HEK293 (cell line): ENCODE results near the gene CPA5.

Experiments used
- CTCF ChIA-PET: fragments of 350-600 bp; formaldehyde crosslinking; extraction: SDS; loops from one replicate; lab custom pipeline; 2021; ENCODE audit warnings: antibody characterized with exemption; lab: Yijun Ruan, JAX
- POLR2A ChIA-PET: fragments of 300-600 bp; formaldehyde crosslinking; extraction: SDS; loops from one replicate; lab custom pipeline; 2020; ENCODE audit warnings: antibody characterized with exemption, inconsistent platforms; lab: Yijun Ruan, JAX
- H3K27ac ChIP-seq: fragments of 200-500 bp; sonication (Bioruptor generic); 2 replicates; pipeline ENCODE4 v1.5.1; 2014; ENCODE audit warnings: low read depth, low read length, control low read depth, inconsistent platforms; ENCODE audit errors: extremely low read depth
- H3K36me3 ChIP-seq, 2 experiments: fragments of 200-500 bp in 1 of 2; sonication (Bioruptor generic) in 1 of 2; 1 replicate in 1 of 2; 2 replicates in 1 of 2; pipeline ENCODE4 v1.5.1; 2014 to 2017; ENCODE audit warnings: inconsistent platforms in 2 of 2, low read length in 2 of 2; ENCODE audit not compliant: control insufficient read depth in 2 of 2, insufficient read depth in 1 of 2
- H3K4me1 ChIP-seq: fragments of 200-500 bp; sonication (Bioruptor generic); 2 replicates; pipeline ENCODE4 v1.5.1; 2014; ENCODE audit warnings: mild to moderate bottlenecking, low read length, inconsistent platforms; ENCODE audit not compliant: control insufficient read depth, insufficient read depth
- H3K4me3 ChIP-seq: 2 replicates; pipeline ENCODE4 v1.5.1; 2011; ENCODE audit warnings: low read depth, mild to moderate bottlenecking, control low read depth, low read length, moderate library complexity
- H3K9me3 ChIP-seq: fragments of 200-500 bp; sonication (Bioruptor generic); 2 replicates; pipeline ENCODE4 v1.5.1; 2014; ENCODE audit warnings: low read depth, low read length, inconsistent platforms; ENCODE audit not compliant: control insufficient read depth, insufficient read depth
- HOXA7 ChIP-seq: sonication (generic); formaldehyde crosslinking; IDR thresholded peaks from 2 replicates; pipeline ENCODE4 v1.8.1; 2022; ENCODE audit warnings: missing genetic modification reagents, borderline replicate concordance
- IKZF3 ChIP-seq: fragments of 450-650 bp; IDR thresholded peaks from 2 replicates; pipeline ENCODE4 v1.5.0; 2018; ENCODE audit warnings: missing biosample characterization, mild to moderate bottlenecking, missing genetic modification characterization, moderate library complexity
- MYNN ChIP-seq: fragments of 450-650 bp; formaldehyde crosslinking; IDR thresholded peaks from 2 replicates; pipeline ENCODE4 v1.5.1; 2016; ENCODE audit warnings: missing biosample characterization, missing genetic modification characterization, borderline replicate concordance
- WT1 ChIP-seq: fragments of 450-650 bp; formaldehyde crosslinking; IDR thresholded peaks from 2 replicates; pipeline ENCODE4 v1.5.1; 2016; ENCODE audit warnings: missing biosample characterization, missing genetic modification characterization
- ZBTB1 ChIP-seq: fragments of 450-650 bp; formaldehyde crosslinking; IDR thresholded peaks from 2 replicates; pipeline ENCODE4 v1.5.1; 2016; ENCODE audit warnings: missing biosample characterization, missing genetic modification characterization
- ZBTB17 ChIP-seq: fragments of 450-650 bp; formaldehyde crosslinking; IDR thresholded peaks from 2 replicates; pipeline ENCODE4 v1.5.1; 2016; ENCODE audit warnings: missing biosample characterization, missing genetic modification characterization
- ZBTB48 ChIP-seq: fragments of 450-650 bp; formaldehyde crosslinking; IDR thresholded peaks from 2 replicates; pipeline ENCODE4 v1.5.1; 2016; ENCODE audit warnings: missing biosample characterization, missing genetic modification characterization
- ZBTB7A ChIP-seq: fragments of 450-650 bp; formaldehyde crosslinking; IDR thresholded peaks from 2 replicates; pipeline ENCODE4 v1.5.1; 2016; ENCODE audit warnings: low read depth, missing biosample characterization, missing genetic modification characterization
- ZFHX2 ChIP-seq: fragments of 450-650 bp; formaldehyde crosslinking; conservative IDR thresholded peaks from 2 replicates; pipeline ENCODE4 v1.5.1; 2016; ENCODE audit warnings: missing biosample characterization, missing genetic modification characterization
- ZIC2 ChIP-seq: fragments of 450-650 bp; formaldehyde crosslinking; IDR thresholded peaks from 2 replicates; pipeline ENCODE4 v1.5.1; 2016; ENCODE audit warnings: missing biosample characterization, missing genetic modification characterization
- ZNF10 ChIP-seq: fragments of 450-650 bp; formaldehyde crosslinking; IDR thresholded peaks from 2 replicates; pipeline ENCODE4 v1.5.1; 2017; ENCODE audit warnings: missing biosample characterization, missing genetic modification characterization
- ZNF138 ChIP-seq: fragments of 450-650 bp; formaldehyde crosslinking; IDR thresholded peaks from 2 replicates; pipeline ENCODE4 v1.5.1; 2016; ENCODE audit warnings: missing biosample characterization, missing genetic modification characterization, borderline replicate concordance
- ZNF530 ChIP-seq: fragments of 450-650 bp; formaldehyde crosslinking; IDR thresholded peaks from 2 replicates; pipeline ENCODE4 v1.5.1; 2016; ENCODE audit warnings: low read depth, missing biosample characterization, missing genetic modification characterization
- ZNF626 ChIP-seq: fragments of 450-650 bp; sonication (Bioruptor Pico); formaldehyde crosslinking; IDR thresholded peaks from 2 replicates; pipeline ENCODE4 v1.5.1; 2018; ENCODE audit warnings: missing biosample characterization, missing genetic modification characterization, inconsistent platforms
- TF ChIP-seq, protein P1 (sequence below): fragments of 450-650 bp; formaldehyde crosslinking; IDR thresholded peaks from 2 replicates; pipeline ENCODE4 v1.5.1; 2016; ENCODE audit warnings: missing biosample characterization, missing genetic modification characterization
- TF ChIP-seq, protein P2 (sequence below): fragments of 450-650 bp; formaldehyde crosslinking; IDR thresholded peaks from 2 replicates; pipeline ENCODE4 v1.5.1; 2016; ENCODE audit warnings: missing biosample characterization, missing genetic modification characterization
- TF ChIP-seq, protein P3 (sequence below): fragments of 450-650 bp; formaldehyde crosslinking; IDR thresholded peaks from 2 replicates; pipeline ENCODE4 v1.5.1; 2016; ENCODE audit warnings: missing biosample characterization, missing genetic modification characterization
- TF ChIP-seq, protein P4 (sequence below): fragments of 450-650 bp; formaldehyde crosslinking; IDR thresholded peaks from 2 replicates; pipeline ENCODE4 v1.5.1; 2016; ENCODE audit warnings: missing biosample characterization, missing genetic modification characterization
- TF ChIP-seq, protein P5 (sequence below): fragments of 450-650 bp; IDR thresholded peaks from 2 replicates; pipeline ENCODE4 v1.5.1; 2018; ENCODE audit warnings: missing biosample characterization, mild to moderate bottlenecking, missing genetic modification characterization

CPA5 gene

DNA sequence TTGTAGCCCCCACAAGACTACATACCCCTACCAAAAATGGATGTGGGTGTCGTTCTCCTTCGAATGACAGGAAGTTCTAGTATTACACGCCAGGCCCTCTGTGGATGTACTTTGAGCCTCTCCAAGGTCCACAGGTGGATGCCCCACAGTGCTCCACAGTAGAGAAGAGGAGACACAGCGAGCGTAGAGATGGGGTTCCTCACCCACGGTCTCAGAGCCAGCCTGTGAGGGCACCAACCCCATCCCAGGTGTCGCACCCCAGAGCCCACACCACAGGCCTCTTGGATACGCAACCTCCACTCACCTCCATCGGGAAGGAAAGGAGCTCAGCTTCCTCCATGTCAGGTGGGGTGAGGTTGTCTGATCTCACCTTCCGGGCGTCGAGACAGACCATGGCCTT is 2.3 kb downstream of the CPA5 start:
- H3K36me3 ChIP-seq = no peaks in the 10 kb centered on the region
- H3K27ac ChIP-seq = no peak overlapping the region
- TF ChIP-seq, protein P1, sequence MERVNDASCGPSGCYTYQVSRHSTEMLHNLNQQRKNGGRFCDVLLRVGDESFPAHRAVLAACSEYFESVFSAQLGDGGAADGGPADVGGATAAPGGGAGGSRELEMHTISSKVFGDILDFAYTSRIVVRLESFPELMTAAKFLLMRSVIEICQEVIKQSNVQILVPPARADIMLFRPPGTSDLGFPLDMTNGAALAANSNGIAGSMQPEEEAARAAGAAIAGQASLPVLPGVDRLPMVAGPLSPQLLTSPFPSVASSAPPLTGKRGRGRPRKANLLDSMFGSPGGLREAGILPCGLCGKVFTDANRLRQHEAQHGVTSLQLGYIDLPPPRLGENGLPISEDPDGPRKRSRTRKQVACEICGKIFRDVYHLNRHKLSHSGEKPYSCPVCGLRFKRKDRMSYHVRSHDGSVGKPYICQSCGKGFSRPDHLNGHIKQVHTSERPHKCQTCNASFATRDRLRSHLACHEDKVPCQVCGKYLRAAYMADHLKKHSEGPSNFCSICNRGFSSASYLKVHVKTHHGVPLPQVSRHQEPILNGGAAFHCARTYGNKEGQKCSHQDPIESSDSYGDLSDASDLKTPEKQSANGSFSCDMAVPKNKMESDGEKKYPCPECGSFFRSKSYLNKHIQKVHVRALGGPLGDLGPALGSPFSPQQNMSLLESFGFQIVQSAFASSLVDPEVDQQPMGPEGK (tag by site-specific recombination) = no peak
- TF ChIP-seq, protein P2, sequence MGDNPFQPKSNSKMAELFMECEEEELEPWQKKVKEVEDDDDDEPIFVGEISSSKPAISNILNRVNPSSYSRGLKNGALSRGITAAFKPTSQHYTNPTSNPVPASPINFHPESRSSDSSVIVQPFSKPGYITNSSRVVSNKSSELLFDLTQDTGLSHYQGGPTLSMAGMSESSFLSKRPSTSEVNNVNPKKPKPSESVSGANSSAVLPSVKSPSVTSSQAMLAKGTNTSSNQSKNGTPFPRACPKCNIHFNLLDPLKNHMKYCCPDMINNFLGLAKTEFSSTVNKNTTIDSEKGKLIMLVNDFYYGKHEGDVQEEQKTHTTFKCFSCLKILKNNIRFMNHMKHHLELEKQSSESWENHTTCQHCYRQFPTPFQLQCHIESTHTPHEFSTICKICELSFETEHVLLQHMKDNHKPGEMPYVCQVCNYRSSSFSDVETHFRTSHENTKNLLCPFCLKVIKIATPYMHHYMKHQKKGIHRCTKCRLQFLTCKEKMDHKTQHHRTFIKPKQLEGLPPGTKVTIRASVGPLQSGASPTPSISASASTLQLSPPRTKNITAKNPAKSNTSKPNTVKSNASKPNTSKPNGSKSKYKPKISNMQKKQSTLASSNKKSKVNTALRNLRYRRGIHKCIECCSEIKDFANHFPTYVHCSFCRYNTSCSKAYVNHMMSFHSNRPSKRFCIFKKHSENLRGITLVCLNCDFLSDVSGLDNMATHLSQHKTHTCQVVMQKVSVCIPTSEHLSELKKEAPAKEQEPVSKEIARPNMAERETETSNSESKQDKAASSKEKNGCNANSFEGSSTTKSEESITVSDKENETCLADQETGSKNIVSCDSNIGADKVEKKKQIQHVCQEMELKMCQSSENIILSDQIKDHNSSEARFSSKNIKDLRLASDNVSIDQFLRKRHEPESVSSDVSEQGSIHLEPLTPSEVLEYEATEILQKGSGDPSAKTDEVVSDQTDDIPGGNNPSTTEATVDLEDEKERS = no peak
- TF ChIP-seq, protein P3, sequence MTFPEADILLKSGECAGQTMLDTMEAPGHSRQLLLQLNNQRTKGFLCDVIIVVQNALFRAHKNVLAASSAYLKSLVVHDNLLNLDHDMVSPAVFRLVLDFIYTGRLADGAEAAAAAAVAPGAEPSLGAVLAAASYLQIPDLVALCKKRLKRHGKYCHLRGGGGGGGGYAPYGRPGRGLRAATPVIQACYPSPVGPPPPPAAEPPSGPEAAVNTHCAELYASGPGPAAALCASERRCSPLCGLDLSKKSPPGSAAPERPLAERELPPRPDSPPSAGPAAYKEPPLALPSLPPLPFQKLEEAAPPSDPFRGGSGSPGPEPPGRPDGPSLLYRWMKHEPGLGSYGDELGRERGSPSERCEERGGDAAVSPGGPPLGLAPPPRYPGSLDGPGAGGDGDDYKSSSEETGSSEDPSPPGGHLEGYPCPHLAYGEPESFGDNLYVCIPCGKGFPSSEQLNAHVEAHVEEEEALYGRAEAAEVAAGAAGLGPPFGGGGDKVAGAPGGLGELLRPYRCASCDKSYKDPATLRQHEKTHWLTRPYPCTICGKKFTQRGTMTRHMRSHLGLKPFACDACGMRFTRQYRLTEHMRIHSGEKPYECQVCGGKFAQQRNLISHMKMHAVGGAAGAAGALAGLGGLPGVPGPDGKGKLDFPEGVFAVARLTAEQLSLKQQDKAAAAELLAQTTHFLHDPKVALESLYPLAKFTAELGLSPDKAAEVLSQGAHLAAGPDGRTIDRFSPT = no peak
- TF ChIP-seq ZNF530 = no peak
- TF ChIP-seq ZNF626 (tag by site-specific recombination) = no peak
- TF ChIP-seq, protein P4, sequence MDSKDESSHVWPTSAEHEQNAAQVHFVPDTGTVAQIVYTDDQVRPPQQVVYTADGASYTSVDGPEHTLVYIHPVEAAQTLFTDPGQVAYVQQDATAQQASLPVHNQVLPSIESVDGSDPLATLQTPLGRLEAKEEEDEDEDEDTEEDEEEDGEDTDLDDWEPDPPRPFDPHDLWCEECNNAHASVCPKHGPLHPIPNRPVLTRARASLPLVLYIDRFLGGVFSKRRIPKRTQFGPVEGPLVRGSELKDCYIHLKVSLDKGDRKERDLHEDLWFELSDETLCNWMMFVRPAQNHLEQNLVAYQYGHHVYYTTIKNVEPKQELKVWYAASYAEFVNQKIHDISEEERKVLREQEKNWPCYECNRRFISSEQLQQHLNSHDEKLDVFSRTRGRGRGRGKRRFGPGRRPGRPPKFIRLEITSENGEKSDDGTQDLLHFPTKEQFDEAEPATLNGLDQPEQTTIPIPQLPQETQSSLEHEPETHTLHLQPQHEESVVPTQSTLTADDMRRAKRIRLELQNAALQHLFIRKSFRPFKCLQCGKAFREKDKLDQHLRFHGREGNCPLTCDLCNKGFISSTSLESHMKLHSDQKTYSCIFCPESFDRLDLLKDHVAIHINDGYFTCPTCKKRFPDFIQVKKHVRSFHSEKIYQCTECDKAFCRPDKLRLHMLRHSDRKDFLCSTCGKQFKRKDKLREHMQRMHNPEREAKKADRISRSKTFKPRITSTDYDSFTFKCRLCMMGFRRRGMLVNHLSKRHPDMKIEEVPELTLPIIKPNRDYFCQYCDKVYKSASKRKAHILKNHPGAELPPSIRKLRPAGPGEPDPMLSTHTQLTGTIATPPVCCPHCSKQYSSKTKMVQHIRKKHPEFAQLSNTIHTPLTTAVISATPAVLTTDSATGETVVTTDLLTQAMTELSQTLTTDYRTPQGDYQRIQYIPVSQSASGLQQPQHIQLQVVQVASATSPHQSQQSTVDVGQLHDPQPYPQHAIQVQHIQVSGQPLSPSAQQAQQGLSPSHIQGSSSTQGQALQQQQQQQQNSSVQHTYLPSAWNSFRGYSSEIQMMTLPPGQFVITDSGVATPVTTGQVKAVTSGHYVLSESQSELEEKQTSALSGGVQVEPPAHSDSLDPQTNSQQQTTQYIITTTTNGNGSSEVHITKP = no peak
- no peak for TF ChIP-seq ZBTB1 (tag by site-specific recombination)
- no peak for TF ChIP-seq ZBTB7A (tag by site-specific recombination)
- no peak for TF ChIP-seq ZBTB48 (tag by site-specific recombination)
- no peak for TF ChIP-seq ZBTB17 (tag by site-specific recombination)
- no peak for TF ChIP-seq ZNF10 (tag by site-specific recombination)
- TF ChIP-seq IKZF3 (tag by site-specific recombination) = no peak
- no peak for TF ChIP-seq MYNN (tag by site-specific recombination)
- no peak for TF ChIP-seq WT1
- TF ChIP-seq, protein P5, sequence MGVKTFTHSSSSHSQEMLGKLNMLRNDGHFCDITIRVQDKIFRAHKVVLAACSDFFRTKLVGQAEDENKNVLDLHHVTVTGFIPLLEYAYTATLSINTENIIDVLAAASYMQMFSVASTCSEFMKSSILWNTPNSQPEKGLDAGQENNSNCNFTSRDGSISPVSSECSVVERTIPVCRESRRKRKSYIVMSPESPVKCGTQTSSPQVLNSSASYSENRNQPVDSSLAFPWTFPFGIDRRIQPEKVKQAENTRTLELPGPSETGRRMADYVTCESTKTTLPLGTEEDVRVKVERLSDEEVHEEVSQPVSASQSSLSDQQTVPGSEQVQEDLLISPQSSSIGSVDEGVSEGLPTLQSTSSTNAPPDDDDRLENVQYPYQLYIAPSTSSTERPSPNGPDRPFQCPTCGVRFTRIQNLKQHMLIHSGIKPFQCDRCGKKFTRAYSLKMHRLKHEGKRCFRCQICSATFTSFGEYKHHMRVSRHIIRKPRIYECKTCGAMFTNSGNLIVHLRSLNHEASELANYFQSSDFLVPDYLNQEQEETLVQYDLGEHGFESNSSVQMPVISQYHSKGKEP (tag by site-specific recombination) = no peak
- TF ChIP-seq ZIC2 = no peak
- no peak for TF ChIP-seq HOXA7 (CRISPR knock-in tag)
- no peak for TF ChIP-seq ZNF138 (tag by site-specific recombination)
- no peak for TF ChIP-seq ZFHX2 (tag by site-specific recombination)
- no peak overlapping the region for H3K4me3 ChIP-seq
- ChIA-PET POLR2A (no interaction called here), CTCF (interaction anchor here (1.4 kb wide), 1 partner anchor 143 kb away, joined by 3 read pairs; no protein-coding TSS in a partner anchor)
- H3K4me1 ChIP-seq = no peaks in the 10 kb centered on the region
- H3K9me3 ChIP-seq = no peaks in the 10 kb centered on the region
